Adrenal gland (tissue), 12 donors: Measurements from ENCODE around the gene TLX2. TPM values are rescaled to one million over a fixed set of nuclear protein-coding genes. Genes with fewer than 3 reads are reported as not detected.

Source experiments
- DNase-seq, 7 donors: peaks; one replicate each; pipeline ENCODE4 v3.0.0-alpha.2; 2019 to 2020
- H3K27ac ChIP-seq, 5 donors: fragments of 200-600 bp; sonication (generic) in 4 of 5; 1 replicate in 3 of 5; 2 replicates in 2 of 5; pipeline versions ENCODE4 v1.5.1 to v1.8.0; 2016 to 2020; ENCODE audit warnings: mild to moderate bottlenecking in 1 of 5
- H3K27me3 ChIP-seq: fragments of 200-600 bp; 2 replicates; pipeline ENCODE4 v1.8.0; 2021
- H3K36me3 ChIP-seq, 2 donors: fragments of 200-600 bp; replicated peaks in 1 of 2; 1 replicate in 1 of 2; 2 replicates in 1 of 2; pipeline versions ENCODE4 v1.5.1 to v1.8.0; 2018 to 2022
- H3K4me1 ChIP-seq, 2 donors: fragments of 200-600 bp; replicated peaks in 1 of 2; 1 replicate in 1 of 2; 2 replicates in 1 of 2; pipeline versions ENCODE4 v1.5.1 to v1.8.0; 2018 to 2021
- H3K4me3 ChIP-seq, 4 donors: fragments of 200-600 bp; sonication (generic) in 3 of 4; one replicate each; pipeline ENCODE4 v1.5.1; 2016 to 2018
- H3K9me3 ChIP-seq, 3 donors: fragments of 200-600 bp; sonication (generic) in 1 of 3; replicated peaks in 1 of 3; 1 replicate in 2 of 3; 2 replicates in 1 of 3; pipeline versions ENCODE4 v1.5.1 to v1.8.0; 2016 to 2021
- POLR2A ChIP-seq, 2 donors: fragments of 450-650 bp; IDR thresholded peaks; one replicate each; pipeline ENCODE4 v1.6.1; 2017; ENCODE audit warnings: antibody characterized with exemption in 2 of 2, mild to moderate bottlenecking in 2 of 2, moderate library complexity in 1 of 2
- WGBS, 4 donors: extraction: QIAGEN DNeasy Blood & Tissue Kit in 2 of 4; methylation state at CpG; one replicate each; pipeline versions ENCODE4 v1.1.5 to v1.1.7; 2013 to 2017; 5-methylcytosine and 5-hydroxymethylcytosine counted together
- intact Hi-C, 2 donors: fragments of 100-400 bp; cut with DNase I; formaldehyde crosslinking; loops; one replicate each; pipeline versions ENCODE4 v1.14.1 to v1.15.0; 2022 to 2023
- polyA plus RNA-seq, 3 donors: library from polyadenylated mRNA; stranded (reverse); fragments of 200-250 nt in 2 of 3; fragments of 350-450 nt in 1 of 3; fragmentation: Illumina TruSeq in 1 of 3; extraction: RNeasy Lipid Tissue Mini Kit (QIAGEN cat#74804) in 1 of 3; gene quantifications; one replicate each; pipeline ENCODE4 v1.2.3, GENCODE V29; 2013 to 2014
- total RNA-seq, 9 donors: library from RNA; depleted of rRNA in 4 of 9; stranded (reverse); fragments of >200 nt in 4 of 9; fragments of 120-200 nt in 1 of 9; fragmentation: NEBNext Ultra II Directional in 1 of 9; extraction: Animal tissue kit (Norgen Biotek cat#: 25700) in 1 of 9; gene quantifications; one replicate each; pipeline versions ENCODE4 v1.1.0 to v1.2.4, GENCODE V29; 2013 to 2023
- TF ChIP-seq, protein P1 (sequence below), 6 experiments: fragments of 450-650 bp in 4 of 6; fragments of 200-600 bp in 2 of 6; sonication (generic) in 1 of 6; IDR thresholded peaks; 1 replicate in 5 of 6; 2 replicates in 1 of 6; pipeline versions ENCODE4 v1.5.1 to v1.8.0; 2016 to 2021; ENCODE audit warnings: antibody characterized with exemption in 6 of 6, mild to moderate bottlenecking in 2 of 6, moderate library complexity in 1 of 6
- donor health status: healthy with polysubstance abuse.
- donor health status: Bipolar disorder and iron deficiency.
- donor health status: DM: yes; HTN: yes; CAD: no.
- donor health status: DM: no; HTN: no; CAD: no.
- donor health status: DM: no; HTN: no; CAD: no.
- donor health status: DM: yes; HTN: yes; CAD: no.

Gene TLX2
- total and polyA plus RNA-seq, 12 donors: 0.46 to 22.8 (median 3.5) TPM; not detected in 4

DNA sequence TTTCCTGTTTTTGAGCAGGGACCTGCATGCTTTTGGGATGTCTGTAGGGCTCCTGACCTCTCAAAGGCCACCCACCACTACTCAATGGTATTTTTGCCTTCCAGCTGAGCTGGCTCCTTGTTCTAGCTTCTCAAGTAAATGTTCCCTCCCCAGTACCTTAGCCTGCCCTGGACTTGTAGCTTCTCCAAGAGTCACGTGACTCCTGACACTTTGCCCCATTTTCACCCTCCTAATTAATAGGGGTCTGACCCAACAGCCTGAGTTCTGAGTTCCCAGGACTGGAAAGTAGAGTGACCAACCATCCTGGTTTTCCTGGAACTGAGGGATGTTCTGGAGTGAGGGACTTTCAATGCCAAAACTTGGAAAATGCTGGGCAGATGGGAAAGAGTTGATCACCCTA is 18.8 kb upstream of the TLX2 start:
- Histone ChIP-seq H3K27me3 (peaks cover 29% of the 10 kb centered on the region), H3K27ac (no peak overlapping the region), H3K4me1 (peaks cover 6 to 25% of the 10 kb centered on the region in 2 donors), H3K9me3 (no peaks in the 10 kb centered on the region), H3K4me3 (no peak overlapping the region), H3K36me3 (peaks cover 0 to 36% of the 10 kb centered on the region in 2 donors)
- intact Hi-C loops: no loop called here
- WGBS, 4 donors: 83 to 100% (median 90%) methylated on average over 1 of the region's 1 CpG
- TF ChIP-seq POLR2A (IDR thresholded peaks at IDR 0.05): no peak
- TF ChIP-seq, protein P1, sequence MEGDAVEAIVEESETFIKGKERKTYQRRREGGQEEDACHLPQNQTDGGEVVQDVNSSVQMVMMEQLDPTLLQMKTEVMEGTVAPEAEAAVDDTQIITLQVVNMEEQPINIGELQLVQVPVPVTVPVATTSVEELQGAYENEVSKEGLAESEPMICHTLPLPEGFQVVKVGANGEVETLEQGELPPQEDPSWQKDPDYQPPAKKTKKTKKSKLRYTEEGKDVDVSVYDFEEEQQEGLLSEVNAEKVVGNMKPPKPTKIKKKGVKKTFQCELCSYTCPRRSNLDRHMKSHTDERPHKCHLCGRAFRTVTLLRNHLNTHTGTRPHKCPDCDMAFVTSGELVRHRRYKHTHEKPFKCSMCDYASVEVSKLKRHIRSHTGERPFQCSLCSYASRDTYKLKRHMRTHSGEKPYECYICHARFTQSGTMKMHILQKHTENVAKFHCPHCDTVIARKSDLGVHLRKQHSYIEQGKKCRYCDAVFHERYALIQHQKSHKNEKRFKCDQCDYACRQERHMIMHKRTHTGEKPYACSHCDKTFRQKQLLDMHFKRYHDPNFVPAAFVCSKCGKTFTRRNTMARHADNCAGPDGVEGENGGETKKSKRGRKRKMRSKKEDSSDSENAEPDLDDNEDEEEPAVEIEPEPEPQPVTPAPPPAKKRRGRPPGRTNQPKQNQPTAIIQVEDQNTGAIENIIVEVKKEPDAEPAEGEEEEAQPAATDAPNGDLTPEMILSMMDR (IDR thresholded peaks at IDR 0.05): no peak
- DNase-seq: no peak

DNA sequence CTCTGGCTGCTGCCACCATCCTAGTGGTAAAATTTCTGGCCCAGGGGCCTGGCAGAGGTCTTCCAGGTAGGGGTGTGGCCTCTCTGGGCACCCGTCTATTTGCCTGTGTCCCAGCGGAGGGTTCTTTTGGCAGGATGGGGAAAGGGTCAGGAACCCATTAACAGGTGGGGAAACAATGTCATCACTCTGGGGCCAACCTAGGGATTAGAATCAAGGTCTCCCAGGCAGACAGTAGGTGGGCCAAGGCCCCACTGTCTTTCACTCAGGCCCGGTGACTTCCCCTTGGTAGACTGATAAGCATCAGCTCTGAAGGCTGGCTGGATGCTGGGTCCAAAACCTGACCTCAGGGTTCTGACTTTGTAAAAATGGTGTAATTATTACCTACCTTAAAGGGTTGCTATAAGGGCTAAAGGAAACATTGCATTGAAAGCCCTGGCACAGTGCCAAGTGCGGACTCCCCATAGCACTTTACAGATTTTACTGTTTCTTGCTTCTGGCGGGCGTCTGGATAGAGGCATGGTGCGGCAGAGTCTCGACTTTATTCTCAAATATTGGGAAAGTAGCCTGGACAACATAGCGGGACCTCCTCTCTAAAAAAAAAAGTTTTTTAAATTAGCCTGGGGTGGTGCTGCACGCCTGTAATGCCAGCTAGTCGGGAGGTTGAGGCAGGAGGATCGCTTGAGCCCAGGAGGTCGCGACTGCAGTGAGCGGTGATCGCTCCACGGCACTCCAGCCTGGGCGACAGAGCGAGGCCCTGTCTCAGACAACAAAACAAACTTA is 17.1 kb upstream of the TLX2 start:
- peak overlapping the region in 1 of 4 donors; percentile 39 for H3K4me3 ChIP-seq
- TF ChIP-seq, protein P1 (IDR thresholded peaks at IDR 0.05): no peak
- no peak for TF ChIP-seq POLR2A (IDR thresholded peaks at IDR 0.05)
- 47 to 50% (median 48%) methylated on average over 19 of the region's 19 CpGs for WGBS, 4 donors
- peaks cover 6 to 25% of the 10 kb centered on the region in 2 donors for H3K4me1 ChIP-seq
- H3K36me3 ChIP-seq: peaks cover 0 to 19% of the 10 kb centered on the region in 2 donors
- no peak overlapping the region for H3K27ac ChIP-seq
- intact Hi-C loops: no loop called here
- H3K9me3 ChIP-seq: no peaks in the 10 kb centered on the region
- peaks cover 36% of the 10 kb centered on the region for H3K27me3 ChIP-seq
- DNase-seq: no peak

DNA sequence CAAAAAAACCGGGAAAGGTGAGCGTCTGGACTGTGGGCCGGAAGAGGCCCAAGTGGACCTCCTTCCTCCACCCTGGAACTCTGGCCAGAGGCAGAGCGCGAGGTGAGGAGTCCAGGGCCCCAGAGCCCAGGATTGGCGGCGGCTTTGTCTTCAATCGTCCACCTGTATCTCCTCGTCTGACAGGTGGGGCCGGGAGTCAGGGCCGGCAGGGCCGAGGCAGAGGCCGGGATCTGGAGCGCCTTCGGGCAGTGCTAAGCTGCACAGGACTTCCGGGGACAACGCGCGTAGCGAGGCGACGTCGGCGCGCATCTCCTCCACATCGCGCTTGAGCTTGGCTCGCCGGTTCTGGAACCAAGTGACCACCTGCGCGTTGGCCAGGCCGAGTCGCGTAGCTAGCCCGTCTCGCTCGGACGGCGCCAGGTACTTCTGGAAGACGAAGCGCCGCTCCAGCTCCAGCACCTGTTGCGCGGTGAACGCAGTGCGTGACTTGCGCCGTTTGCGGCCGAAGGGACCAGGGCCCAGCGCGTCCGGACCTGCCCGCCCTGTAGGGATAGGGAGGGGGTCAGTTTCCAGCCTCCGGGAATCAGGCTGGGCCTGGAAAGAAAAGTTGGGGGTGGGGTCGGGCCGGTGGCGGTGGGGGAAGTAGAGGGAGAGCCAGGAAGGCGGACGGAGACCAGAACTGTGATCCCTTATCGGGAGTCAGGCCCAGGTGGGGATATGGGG is 16.3 kb upstream of the TLX2 start:
- no peak for DNase-seq
- H3K9me3 ChIP-seq: no peaks in the 10 kb centered on the region
- H3K4me1 ChIP-seq: peaks cover 6 to 30% of the 10 kb centered on the region in 2 donors
- H3K4me3 ChIP-seq: peak overlapping the region in 1 of 4 donors; percentile 39
- no peak overlapping the region for H3K27ac ChIP-seq
- H3K27me3 ChIP-seq: peaks cover 39% of the 10 kb centered on the region
- no peak for TF ChIP-seq POLR2A (IDR thresholded peaks at IDR 0.05)
- TF ChIP-seq, protein P1 (IDR thresholded peaks at IDR 0.05): no peak
- WGBS, 4 donors: 2 to 11% (median 3%) methylated on average over 14 to 61 of the region's 61 CpGs
- intact Hi-C loops: no loop called here
- peaks cover 0 to 11% of the 10 kb centered on the region in 2 donors for H3K36me3 ChIP-seq

DNA sequence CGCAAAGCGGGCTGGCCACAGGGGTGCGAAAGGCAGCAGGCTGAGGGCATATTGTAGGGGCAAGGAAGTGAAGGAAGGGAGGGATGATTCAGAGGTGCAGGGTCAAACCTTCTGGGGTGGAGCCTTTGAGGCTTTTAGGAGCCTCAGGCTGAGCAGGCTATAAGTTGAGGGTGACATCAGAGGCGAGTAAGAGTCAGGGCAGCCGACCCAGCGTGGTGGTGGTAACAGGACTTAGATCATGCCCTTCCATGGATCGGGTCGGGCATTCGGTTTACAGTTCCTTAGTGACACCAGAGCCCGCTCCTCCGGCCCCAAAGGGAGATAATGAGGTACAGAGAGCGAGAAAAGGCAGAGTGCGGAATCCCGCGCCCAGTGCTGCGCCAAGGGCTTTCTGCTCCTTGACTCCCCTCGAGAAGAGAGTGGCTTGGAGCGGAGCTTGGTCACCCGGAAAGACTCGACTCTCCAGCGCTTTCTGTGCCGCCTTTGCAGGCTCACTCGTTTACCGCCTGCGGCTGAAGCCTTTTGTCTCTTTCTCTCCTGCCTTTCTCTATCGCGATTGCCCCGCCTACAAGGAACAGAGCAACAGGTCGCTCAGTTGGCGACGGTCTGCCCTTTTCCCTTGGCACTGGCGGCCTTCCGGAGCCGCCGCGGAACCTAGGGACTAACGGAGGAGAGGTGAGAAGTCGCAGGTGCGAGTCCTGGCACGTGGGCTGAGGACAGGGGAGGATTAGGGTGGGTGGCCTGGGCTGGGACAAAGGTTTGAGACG is 15.6 kb upstream of the TLX2 start:
- 2 to 4% (median 4%) methylated on average over 32 to 41 of the region's 41 CpGs for WGBS, 4 donors
- H3K4me3 ChIP-seq: peak overlapping the region in 1 of 4 donors; percentile 39
- DNase-seq: no peak
- peaks cover 6 to 34% of the 10 kb centered on the region in 2 donors for H3K4me1 ChIP-seq
- TF ChIP-seq, protein P1 (IDR thresholded peaks at IDR 0.05): no peak
- no peak for TF ChIP-seq POLR2A (IDR thresholded peaks at IDR 0.05)
- peaks cover 39% of the 10 kb centered on the region for H3K27me3 ChIP-seq
- peaks cover 0 to 4% of the 10 kb centered on the region in 2 donors for H3K36me3 ChIP-seq
- intact Hi-C loops: no loop called here
- H3K27ac ChIP-seq: no peak overlapping the region
- no peaks in the 10 kb centered on the region for H3K9me3 ChIP-seq
